ENCODE measurements around the gene BEAN1.

Gene BEAN1

DNA sequence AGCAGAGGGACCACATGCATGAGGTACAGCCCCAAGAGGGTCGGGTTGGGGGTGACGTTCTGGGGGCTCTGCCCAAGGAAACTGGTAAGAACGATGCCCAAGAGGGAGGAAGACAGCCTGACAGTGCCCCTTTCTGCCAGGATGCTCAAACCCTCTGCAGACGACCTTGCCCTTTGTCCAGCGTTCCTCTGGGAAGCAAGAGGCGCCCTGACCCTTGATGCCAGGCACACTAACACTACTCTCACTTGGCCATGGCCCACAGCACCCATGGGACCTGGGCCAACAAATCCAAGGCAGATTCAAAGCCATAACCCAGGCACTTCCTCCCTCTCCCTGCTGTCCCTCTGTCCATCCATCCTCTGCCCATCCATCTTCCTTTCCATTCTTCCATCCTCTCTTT lies 102.4 kb downstream of the BEAN1 start:
- Histone ChIP-seq H3K27ac (ENCODE audit: extremely low read depth, low read depth, low read length) (no peak overlapping the region), H3K36me3 (ENCODE audit: control insufficient read depth in 2 of 2, insufficient read depth in 1 of 2, low read length in 2 of 2) (peaks cover 0 to 72% of the 10 kb centered on the region in 2 experiments; a peak in 2 of 3 replicates), H3K4me3 (ENCODE audit: low read depth, low read length) (no peak overlapping the region), H3K9me3 (ENCODE audit: control insufficient read depth, insufficient read depth, low read depth, low read length) (no peaks in the 10 kb centered on the region), H3K4me1 (ENCODE audit: control insufficient read depth, insufficient read depth, low read length) (no peaks in the 10 kb centered on the region)
- ChIA-PET POLR2A (no interaction called here), CTCF (no interaction called here)
- no peak for TF ChIP-seq ZFP41 (tag by site-specific recombination; IDR thresholded peaks at IDR 0.05; ENCODE audit: borderline replicate concordance)
- TF ChIP-seq KLF1 (tag by site-specific recombination; IDR thresholded peaks at IDR 0.05), result no peak
- TF ChIP-seq ZNF548 (tag by site-specific recombination; IDR thresholded peaks at IDR 0.05), result no peak
- no peak for TF ChIP-seq ZNF175 (tag by site-specific recombination; IDR thresholded peaks at IDR 0.05)
- TF ChIP-seq, protein P1, sequence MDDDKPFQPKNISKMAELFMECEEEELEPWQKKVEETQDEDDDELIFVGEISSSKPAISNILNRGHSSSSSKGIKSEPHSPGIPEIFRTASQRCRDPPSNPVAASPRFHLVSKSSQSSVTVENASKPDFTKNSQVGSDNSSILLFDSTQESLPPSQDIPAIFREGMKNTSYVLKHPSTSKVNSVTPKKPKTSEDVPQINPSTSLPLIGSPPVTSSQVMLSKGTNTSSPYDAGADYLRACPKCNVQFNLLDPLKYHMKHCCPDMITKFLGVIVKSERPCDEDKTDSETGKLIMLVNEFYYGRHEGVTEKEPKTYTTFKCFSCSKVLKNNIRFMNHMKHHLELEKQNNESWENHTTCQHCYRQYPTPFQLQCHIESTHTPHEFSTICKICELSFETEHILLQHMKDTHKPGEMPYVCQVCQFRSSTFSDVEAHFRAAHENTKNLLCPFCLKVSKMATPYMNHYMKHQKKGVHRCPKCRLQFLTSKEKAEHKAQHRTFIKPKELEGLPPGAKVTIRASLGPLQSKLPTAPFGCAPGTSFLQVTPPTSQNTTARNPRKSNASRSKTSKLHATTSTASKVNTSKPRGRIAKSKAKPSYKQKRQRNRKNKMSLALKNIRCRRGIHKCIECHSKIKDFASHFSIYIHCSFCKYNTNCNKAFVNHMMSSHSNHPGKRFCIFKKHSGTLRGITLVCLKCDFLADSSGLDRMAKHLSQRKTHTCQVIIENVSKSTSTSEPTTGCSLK (tag by site-specific recombination; IDR thresholded peaks at IDR 0.05), result no peak

All from HEK293 (cell line).